MCF 10A (cell line): Measurements from ENCODE around the gene AKAP9. TPM values are rescaled to one million over a fixed set of nuclear protein-coding genes. Genes with fewer than 3 reads are reported as not detected.
A peak's percentile ranks its signal among the peaks of the same experiment; 100 is the strongest.

Experiments used
- BruUV-seq: library from RNA; stranded (reverse); fragments of 400-500 nt; replicated peaks from 2 replicates; lab custom pipeline; 2021; lab: Mats Ljungman, UMichigan
- CTCF ChIA-PET: fragments of 300-600 bp; sonication (Branson Sonifier 250); formaldehyde crosslinking; extraction: SDS; loops from one replicate; lab custom pipeline; 2021; ENCODE audit warnings: antibody characterized with exemption, inconsistent platforms; lab: Yijun Ruan, JAX
- POLR2A ChIA-PET: fragments of 300-600, 350-650 bp; sonication (Branson Sonifier 250); formaldehyde crosslinking; extraction: SDS; loops from one replicate; lab custom pipeline; 2020; ENCODE audit warnings: antibody characterized with exemption, inconsistent platforms; lab: Yijun Ruan, JAX
- DNase-seq: peaks from one replicate; pipeline ENCODE4 v3.0.0-alpha.2; 2018; ENCODE audit not compliant: unreplicated experiment
- H3K27ac Mint-ChIP-seq: one replicate; pipeline ENCODE4 v1.8.0; 2022; ENCODE audit warnings: mild to moderate bottlenecking, low read depth, mixed read lengths; ENCODE audit not compliant: unreplicated experiment
- H3K27me3 Mint-ChIP-seq: one replicate; pipeline ENCODE4 v1.8.0; 2022; ENCODE audit warnings: mixed read lengths; ENCODE audit not compliant: insufficient read depth, unreplicated experiment
- H3K36me3 Mint-ChIP-seq: one replicate; pipeline ENCODE4 v1.8.0; 2022; ENCODE audit warnings: mild to moderate bottlenecking, moderate library complexity, mixed read lengths; ENCODE audit not compliant: insufficient read depth, unreplicated experiment
- H3K4me1 Mint-ChIP-seq: one replicate; pipeline ENCODE4 v1.8.0; 2022; ENCODE audit warnings: mixed read lengths; ENCODE audit not compliant: insufficient read depth, unreplicated experiment
- H3K4me3 Mint-ChIP-seq: one replicate; pipeline ENCODE4 v1.8.0; 2022; ENCODE audit warnings: mild to moderate bottlenecking, moderate library complexity, mixed read lengths; ENCODE audit not compliant: unreplicated experiment
- H3K9me3 Mint-ChIP-seq: one replicate; pipeline ENCODE4 v1.8.0; 2022; ENCODE audit warnings: mixed read lengths; ENCODE audit not compliant: unreplicated experiment
- intact Hi-C: fragments of 100-400 bp; cut with micrococcal nuclease; formaldehyde crosslinking; loops from 2 replicates; pipeline ENCODE4 v1.14.1; 2022
- total RNA-seq: library from RNA; stranded (reverse); gene quantifications from 2 replicates; pipeline ENCODE4 v1.2.3, GENCODE V29; 2022
- TF ChIP-seq, protein P1 (sequence below): fragments of 200-600 bp; IDR thresholded peaks from one replicate; pipeline ENCODE4 v1.8.0; 2022; ENCODE audit warnings: antibody characterized with exemption, mild to moderate bottlenecking; ENCODE audit not compliant: unreplicated experiment

AKAP9 gene
- total RNA-seq, 1 experiment from 2014 or later, result 39.2 TPM

- H3K27ac Mint-ChIP-seq, result no peak overlapping the region
These were observed 168.2 kb downstream of the AKAP9 start for GRCh38 chr7:92108821-92109220.

GRCh38 chr7:92110857-92111256, 170.2 kb downstream of the AKAP9 start:
- TF ChIP-seq, protein P1, sequence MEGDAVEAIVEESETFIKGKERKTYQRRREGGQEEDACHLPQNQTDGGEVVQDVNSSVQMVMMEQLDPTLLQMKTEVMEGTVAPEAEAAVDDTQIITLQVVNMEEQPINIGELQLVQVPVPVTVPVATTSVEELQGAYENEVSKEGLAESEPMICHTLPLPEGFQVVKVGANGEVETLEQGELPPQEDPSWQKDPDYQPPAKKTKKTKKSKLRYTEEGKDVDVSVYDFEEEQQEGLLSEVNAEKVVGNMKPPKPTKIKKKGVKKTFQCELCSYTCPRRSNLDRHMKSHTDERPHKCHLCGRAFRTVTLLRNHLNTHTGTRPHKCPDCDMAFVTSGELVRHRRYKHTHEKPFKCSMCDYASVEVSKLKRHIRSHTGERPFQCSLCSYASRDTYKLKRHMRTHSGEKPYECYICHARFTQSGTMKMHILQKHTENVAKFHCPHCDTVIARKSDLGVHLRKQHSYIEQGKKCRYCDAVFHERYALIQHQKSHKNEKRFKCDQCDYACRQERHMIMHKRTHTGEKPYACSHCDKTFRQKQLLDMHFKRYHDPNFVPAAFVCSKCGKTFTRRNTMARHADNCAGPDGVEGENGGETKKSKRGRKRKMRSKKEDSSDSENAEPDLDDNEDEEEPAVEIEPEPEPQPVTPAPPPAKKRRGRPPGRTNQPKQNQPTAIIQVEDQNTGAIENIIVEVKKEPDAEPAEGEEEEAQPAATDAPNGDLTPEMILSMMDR, result no peak
- BruUV-seq, result no TSS peak
- DNase-seq, result no peak
- ChIA-PET POLR2A (interaction anchor here (1.0 to 1.7 kb wide), 2 partner anchors 10 to 22 kb away, joined by 3 to 4 read pairs; no protein-coding TSS in a partner anchor), CTCF (no interaction called here)
- no peak overlapping the region for H3K27ac Mint-ChIP-seq
- no peaks in the 10 kb centered on the region for H3K27me3 Mint-ChIP-seq
- intact Hi-C loops, result no loop called here
- H3K36me3 Mint-ChIP-seq, result peaks cover 77% of the 10 kb centered on the region
- H3K4me3 Mint-ChIP-seq, result no peak overlapping the region
- H3K9me3 Mint-ChIP-seq, result no peaks in the 10 kb centered on the region
- H3K4me1 Mint-ChIP-seq, result peaks cover 6% of the 10 kb centered on the region

More at GRCh38 chr7:92108821-92109220, 168.2 kb downstream of the AKAP9 start:
- Mint-ChIP-seq H3K4me1 (no peaks in the 10 kb centered on the region), H3K36me3 (peaks cover 76% of the 10 kb centered on the region), H3K9me3 (no peaks in the 10 kb centered on the region), H3K27me3 (no peaks in the 10 kb centered on the region), H3K4me3 (no peak overlapping the region)
- BruUV-seq, result no TSS peak
- DNase-seq, result no peak
- ChIA-PET CTCF (no interaction called here), POLR2A (interaction anchor here (0.6 to 0.9 kb wide), 2 partner anchors 11 to 168 kb away, joined by 3 to 7 read pairs; partner anchors contain the start of gene AKAP9)
- TF ChIP-seq, protein P1, result no peak
- intact Hi-C loops, result no loop called here

GRCh38 chr7:92115821-92116220, 175.2 kb downstream of the AKAP9 start:
- Mint-ChIP-seq H3K4me1 (peaks cover 13% of the 10 kb centered on the region), H3K27ac (no peak overlapping the region), H3K9me3 (no peaks in the 10 kb centered on the region), H3K27me3 (no peaks in the 10 kb centered on the region), H3K4me3 (no peak overlapping the region), H3K36me3 (peaks cover 60% of the 10 kb centered on the region)
- POLR2A ChIA-PET, result interaction anchor here (0.8 to 0.9 kb wide), 2 partner anchors 9 to 15 kb away, joined by 3 read pairs; no protein-coding TSS in a partner anchor
- DNase-seq, result no peak
- TF ChIP-seq, protein P1, result no peak
- BruUV-seq, result no TSS peak
- CTCF ChIA-PET, result interaction anchor here (0.7 to 2.0 kb wide), 2 partner anchors 8 to 17 kb away, joined by 3 to 14 read pairs; no protein-coding TSS in a partner anchor
- intact Hi-C loops, result loop anchor here (2.0 kb wide), 1 partner anchor 25 kb away; no protein-coding TSS in a partner anchor

DNA sequence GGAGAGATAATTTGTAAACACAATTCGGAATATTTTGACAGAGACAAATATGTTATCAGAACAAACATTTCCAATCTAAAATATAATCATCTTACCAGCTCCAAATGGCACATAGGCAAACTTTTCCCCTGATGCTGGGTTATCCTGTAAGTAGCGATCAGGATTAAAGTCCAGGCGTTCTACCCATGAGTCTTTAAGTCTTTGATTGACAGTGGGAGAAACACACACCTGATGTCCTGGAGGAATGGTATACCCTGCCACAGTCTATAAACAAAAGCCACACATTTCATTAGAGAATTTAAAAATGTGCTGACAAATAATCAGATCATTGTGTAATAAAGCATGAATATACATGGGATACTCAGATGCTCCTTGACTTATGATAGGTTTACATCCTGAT, 176.3 kb downstream of the AKAP9 start:
- peak overlapping the region; percentile 57 for H3K27ac Mint-ChIP-seq
- no peaks in the 10 kb centered on the region for H3K9me3 Mint-ChIP-seq
- ChIA-PET CTCF (no interaction called here), POLR2A (no interaction called here)
- no peak for DNase-seq
- H3K4me1 Mint-ChIP-seq, result peaks cover 13% of the 10 kb centered on the region
- intact Hi-C loops, result loop anchor here (2.0 kb wide), 1 partner anchor 26 kb away; no protein-coding TSS in a partner anchor
- BruUV-seq, result no TSS peak
- H3K27me3 Mint-ChIP-seq, result no peaks in the 10 kb centered on the region
- TF ChIP-seq, protein P1, result no peak
- no peak overlapping the region for H3K4me3 Mint-ChIP-seq
- H3K36me3 Mint-ChIP-seq, result peaks cover 68% of the 10 kb centered on the region
